ENCODE measurements around the gene BRF1. TPM values are rescaled to one million over a fixed set of nuclear protein-coding genes. Genes with fewer than 3 reads are reported as not detected.

The BRF1 gene
- total RNA-seq, 1 donor from 2014 or later: 19.0 TPM

DNA sequence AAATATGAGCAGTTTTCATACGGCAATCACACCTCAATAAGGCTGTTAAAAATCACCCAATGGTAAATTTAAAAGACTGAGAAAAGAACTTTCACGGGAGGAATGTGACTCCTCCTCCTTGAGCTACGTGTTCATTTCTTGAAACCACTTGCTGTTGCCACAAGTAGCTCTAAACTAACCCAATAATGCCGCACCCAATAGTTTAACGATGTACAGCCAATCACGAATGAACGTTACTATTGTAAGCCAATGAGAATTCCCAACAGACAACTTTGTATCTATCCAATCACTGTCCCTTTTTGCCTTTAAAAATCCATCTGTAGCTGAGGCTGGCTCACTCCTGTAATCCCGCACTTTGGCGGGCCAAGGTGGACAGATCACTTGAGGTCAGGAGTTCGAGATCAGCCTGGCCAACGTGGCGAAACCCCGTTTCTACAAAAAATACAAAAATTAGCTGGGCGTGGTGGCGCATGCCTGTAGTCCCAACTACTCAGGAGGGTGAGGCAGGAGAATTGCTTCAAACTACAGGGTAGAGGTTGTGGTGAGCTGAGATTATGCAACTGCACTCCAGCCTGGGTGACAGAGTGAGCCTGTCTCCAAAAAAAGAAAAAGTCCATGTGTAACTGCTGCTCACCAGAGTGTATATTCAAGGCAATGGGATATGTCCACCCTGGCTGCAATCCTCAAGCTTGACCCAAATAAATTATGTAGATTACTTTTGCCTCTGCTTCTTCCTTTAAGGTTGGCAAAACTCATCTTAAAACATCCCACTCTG is 76.8 kb downstream of the BRF1 start:
- DNase-seq (ENCODE audit: missing footprints): no peak
- ATAC-seq: no peak
- intact Hi-C loops (cut with DNase I): no loop called here

DNA sequence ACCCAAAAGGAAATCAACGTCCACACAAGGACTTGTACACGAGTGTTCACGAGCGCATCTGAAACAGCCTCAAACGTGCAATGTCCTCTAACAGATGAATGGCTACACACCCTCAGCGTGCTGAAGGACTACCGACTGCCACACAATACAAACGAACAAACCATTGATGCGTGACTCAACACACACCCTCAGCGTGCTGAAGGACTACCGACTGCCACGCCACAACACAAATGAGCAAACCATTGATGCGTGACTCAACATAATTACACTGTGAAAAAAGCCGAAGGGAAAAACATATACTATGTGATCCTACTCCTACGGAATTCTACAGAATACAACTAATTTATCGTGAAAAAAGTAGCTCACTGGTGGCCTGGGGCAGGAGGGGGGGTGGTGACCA is 77.5 kb downstream of the BRF1 start:
- DNase-seq (ENCODE audit: missing footprints) (no peak), ATAC-seq (no peak)
- intact Hi-C loops (cut with DNase I): no loop called here

DNA sequence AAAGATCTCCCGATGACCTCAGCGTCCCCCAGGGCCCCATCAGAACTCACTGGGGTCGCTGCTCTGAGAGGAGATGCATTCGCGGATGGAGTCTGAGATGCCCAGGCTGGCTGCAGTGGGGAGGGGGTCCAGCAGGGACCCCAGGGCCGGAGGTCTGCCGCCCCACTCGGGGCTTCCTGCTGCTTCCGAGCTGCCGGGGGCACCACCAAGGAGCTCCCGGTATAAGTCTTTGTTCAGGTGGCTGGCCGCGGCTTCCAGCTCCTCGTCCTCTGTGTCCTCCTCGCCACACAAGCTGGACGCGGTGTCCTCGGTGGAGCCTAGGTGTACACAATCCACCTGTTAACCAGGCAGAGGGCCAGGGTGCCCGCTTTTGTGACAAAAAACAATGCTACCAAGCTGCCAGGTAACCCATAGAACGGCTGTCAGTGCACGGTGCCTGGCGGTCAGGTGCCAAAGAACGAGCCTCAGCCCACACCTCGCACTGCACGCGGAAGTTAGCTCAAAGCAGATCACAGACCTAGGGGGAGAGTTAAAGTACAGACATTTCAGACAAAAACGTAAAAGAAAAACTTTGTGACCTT is 79.1 kb downstream of the BRF1 start:
- DNase-seq (ENCODE audit: missing footprints) (no peak), ATAC-seq (no peak)
- intact Hi-C loops (cut with DNase I): no loop called here

DNA sequence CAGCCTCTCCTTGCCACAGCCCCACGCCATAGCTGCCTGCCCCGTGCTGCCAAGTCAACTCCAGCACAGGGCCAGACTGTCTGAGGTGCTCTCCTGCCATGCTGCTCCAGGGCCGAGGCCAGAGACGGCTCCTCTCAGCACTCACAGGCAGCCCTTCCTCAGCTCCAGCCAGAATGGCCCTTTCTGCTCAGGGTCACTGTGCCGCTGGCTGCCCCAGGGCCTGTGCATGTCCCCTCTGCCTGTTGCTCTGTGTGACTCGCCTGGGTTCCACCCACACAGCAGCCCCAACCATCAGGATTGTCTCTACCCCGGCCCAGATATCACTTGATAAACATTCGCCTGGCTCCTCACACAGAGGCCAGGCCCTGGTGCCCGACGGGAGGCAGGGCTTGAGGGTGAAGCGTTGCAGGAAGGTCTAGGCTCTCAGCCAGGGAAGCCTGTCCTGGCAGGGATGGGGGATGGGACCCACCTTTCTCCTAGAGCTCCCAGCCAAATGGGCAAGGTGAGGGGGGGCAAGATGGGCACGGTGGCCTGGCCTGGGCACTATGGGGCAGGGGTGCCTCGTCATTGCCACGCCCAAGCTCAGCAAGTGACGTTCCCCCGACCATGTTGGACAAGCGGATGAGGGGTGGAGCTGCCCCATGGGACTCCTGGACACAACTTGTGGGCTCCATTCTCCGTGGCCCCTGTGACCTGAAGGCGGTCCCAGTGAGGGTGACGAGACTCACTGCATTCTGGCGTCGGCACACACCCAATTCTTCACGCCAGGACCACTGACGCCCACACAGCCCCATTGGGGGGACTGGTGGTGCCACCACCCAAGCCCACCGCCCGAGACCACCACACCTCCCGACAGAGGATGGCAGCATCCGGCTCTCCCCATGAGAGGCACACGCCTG is 79.9 kb downstream of the BRF1 start:
- ATAC-seq (peak; percentile 73), DNase-seq (ENCODE audit: missing footprints) (no peak)
- intact Hi-C loops (cut with DNase I): no loop called here

DNA sequence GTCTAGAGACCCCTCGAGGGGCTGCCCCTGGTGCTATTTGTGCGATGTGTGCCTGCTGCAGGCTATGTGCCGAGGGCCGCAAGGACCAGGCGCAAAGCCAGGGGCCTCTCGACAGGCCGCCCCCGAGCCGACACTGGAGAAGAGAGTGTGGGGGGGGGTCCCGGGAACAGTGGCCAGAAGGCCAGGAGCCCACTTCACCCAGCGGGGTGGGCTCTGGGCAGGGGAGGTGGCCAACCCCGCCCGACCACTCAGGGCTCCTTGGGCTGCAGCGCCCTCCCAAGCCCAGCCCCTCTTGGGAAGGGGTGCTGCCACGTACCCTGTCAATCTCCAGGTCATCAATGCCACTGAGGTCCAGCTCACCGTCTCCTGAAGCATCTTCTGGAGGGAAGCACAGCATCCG is 81.0 kb downstream of the BRF1 start:
- ATAC-seq: no peak
- intact Hi-C loops (cut with DNase I): no loop called here
- no peak for DNase-seq (ENCODE audit: missing footprints)

DNA sequence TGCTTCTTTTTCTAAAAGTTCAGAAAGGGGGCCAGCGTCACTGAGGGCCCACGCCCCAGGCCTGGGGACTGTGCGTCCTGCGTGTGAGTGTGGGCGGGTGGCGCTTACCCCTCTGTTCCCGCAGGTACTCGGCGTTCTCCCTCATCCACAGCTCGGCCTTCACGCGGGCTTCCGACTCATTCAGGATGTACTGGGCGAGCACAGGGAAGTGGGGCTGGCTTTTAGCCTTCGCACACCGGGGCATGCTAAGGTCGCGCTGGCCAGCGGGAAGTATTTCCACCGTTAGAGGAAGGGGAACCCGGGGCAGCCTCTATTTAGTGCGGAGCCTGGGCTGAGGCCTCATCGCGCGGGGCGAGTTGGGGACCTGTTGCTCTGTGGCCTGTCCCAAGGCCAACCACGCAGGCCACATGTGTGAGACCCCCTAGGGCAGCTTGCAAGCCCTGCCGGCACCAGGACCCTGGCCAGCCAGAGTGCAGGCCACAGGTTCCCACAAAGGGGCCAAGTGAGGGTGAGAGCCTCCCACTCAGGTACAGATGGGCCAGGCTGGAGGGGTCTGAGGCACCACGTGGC is 81.7 kb downstream of the BRF1 start:
- DNase-seq (ENCODE audit: missing footprints) (no peak), ATAC-seq (no peak)
- intact Hi-C loops (cut with DNase I): no loop called here

DNA sequence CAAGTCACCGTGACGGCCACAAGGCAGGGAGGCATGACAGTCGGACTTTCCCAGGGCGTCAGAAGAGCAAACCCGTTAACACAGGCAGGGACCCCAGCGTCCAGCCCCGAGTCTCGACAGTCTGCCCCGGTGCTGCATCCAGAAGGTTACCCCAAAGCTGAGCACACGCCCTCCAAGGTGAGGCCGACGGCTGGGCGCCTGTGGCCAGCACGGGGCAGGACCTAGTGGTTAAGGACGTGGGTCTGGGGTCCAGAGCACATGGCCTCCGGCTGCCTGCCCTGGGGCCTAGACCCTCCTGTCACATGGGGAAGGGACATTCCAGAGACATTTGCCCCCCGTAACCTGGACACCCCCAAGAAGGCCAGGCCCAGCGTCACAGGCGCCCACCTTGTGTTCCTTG is 82.2 kb downstream of the BRF1 start:
- intact Hi-C loops (cut with DNase I): no loop called here
- ATAC-seq: no peak
- no peak for DNase-seq (ENCODE audit: missing footprints)

DNA sequence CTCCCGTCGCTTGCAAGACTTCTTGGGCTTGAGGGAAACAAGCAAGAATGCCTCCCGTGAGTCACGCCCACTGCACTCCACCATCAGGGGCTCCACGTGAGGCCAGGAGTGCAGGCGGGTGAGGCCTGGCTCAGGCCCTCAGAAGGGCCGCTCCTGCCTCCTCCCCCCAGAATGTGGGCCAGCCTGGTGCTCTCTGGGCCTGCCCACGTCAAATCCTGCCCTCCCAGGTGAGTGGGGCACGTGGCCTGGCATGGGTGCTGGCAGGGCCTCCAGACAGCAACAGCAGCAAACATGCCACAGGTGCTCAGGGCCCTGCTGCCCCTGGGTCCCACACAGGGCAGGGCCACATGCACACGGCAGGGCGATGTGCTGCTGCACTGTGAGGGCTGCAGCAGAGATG is 83.0 kb downstream of the BRF1 start:
- intact Hi-C loops (cut with DNase I): no loop called here
- ATAC-seq: no peak
- DNase-seq (ENCODE audit: missing footprints): no peak

DNA sequence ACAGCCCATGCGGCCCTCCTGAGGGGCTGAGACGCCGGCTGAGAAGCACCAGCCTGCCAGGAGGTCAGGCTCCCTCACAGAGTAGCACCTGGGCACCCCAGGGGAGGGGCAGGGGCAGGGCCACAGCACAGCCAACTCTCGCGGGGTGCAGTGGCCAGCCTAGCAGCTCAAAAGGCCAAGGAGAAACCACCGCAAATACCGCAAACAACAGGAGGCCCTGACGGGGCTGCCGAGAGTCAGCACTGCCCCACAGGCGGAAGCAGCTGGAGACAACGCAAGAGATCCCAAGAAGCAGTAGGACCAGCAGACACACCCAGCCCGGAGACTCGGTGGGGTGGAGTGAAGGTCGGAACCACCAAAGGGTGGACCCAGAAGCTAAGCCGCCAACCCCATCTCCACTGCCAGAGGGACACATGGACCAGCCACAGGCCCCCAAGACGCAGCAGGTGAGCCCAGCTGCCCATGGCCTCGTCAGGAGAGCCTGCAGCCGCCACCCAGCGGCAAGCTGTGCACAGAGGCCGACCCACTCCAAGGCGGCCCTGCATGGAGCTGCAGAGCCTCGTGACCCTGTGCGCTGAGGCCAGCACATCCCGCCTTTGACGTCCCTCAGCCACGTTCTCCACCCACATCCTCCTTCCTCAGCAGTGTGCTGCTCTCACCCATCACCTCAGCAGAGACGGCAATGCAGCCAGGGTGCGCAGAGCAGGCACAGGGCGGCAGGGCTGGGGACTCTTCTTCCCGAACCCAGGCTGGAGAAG is 84.1 kb downstream of the BRF1 start:
- DNase-seq (ENCODE audit: missing footprints) (no peak), ATAC-seq (no peak)
- intact Hi-C loops (cut with DNase I): no loop called here

DNA sequence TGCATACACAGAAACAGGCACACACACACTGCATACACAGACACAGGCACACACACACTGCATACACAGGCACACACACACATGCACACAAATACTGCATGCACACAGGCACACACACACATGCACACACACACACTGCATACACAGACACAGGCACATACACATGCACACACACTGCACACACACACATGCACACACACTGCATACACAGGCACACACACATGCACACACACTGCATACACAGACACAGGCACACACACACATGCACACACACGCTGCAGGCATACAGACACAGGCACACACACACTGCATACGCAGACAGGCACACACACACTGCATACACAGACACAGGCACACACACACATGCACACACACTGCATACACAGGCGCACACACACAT is 85.2 kb downstream of the BRF1 start:
- DNase-seq (ENCODE audit: missing footprints) (no peak), ATAC-seq (no peak)
- intact Hi-C loops (cut with DNase I): no loop called here

DNA sequence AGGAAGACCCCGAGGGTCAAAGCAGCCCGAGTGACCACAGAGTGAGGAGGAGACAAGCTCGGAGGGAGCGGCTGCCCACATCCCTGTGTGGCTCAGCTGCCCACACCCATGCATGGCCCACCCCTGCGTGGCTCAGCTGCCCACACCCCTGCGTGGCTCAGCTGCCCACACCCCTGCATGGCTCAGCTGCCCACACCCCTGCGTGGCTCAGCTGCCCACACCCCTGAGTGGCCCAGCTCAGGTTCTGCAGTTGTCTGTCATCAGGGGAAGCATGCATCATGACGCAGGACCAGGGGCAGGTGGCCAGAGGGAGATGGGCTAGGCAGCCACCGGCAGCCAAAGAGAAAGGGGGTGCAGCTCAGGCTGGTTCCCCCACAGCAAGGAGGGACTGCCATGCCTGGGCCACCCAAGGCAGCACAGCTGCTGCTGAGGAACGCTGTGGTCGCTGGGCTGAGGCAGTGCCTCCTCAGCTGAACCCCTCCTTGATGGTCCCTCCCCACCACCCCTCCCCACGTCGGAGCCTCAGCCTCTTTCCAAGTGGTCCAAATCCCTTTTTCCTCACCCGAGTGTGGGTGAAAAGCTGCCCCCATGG is 86.4 kb downstream of the BRF1 start:
- intact Hi-C loops (cut with DNase I): no loop called here
- no peak for DNase-seq (ENCODE audit: missing footprints)
- ATAC-seq: no peak

DNA sequence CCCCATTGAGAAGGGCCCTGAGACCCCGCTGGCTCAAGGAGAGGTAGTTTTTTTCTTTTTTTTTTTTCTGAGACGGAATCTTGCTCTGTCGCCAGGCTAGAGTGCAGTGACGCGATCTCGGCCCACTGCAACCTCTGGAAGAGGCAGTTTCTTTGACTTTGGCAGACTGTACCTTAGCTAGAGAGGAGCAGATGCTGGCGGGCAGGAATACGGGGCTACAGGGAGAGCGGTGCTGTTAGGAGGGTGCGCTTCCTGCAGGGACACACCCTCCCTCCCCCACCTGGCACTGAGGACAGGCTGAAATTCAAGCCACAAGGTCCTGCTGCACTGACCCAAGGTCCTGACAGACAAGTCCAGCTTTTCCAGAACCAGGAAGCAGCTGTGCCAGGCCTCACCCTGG is 87.4 kb downstream of the BRF1 start:
- no peak for ATAC-seq
- DNase-seq (ENCODE audit: missing footprints): no peak
- intact Hi-C loops (cut with DNase I): no loop called here

DNA sequence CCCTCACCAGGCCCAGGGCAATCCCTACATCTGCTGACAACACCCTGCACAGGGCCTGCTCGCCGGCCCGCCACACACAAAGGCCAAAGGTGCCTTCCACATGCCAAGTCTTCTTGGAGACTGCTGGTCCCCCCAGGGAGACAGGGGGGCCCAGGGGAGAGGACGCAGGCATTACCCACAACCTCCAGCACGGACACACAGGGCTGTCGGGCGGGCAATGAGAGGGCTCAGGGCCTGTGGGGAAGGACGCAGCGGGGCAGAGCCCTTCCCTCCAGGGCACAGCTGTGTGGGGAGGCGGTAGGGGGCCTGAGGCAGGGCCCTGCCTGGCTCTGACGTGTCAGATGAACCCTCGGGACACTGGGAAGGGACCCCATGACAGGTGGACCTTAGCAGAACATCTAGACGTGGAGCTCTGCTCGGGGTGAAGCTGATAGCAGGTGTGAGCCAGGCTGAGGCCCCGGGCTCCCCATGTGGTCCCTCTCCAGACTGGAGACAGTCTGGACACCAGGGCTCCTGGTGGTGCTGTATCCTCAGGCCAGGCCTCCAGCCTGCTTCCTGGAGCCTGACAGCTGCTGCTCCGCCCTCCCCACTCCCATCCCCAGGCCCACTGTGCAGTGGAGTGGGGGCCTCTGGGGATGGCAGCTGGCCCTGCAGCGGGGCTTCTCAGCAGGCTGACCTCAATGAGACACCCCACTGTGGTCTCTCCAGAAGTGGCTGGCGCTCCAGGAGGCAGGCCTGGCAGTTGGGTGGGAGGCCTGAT is 88.1 kb downstream of the BRF1 start:
- intact Hi-C loops (cut with DNase I): no loop called here
- ATAC-seq (no peak), DNase-seq (ENCODE audit: missing footprints) (no peak)

DNA sequence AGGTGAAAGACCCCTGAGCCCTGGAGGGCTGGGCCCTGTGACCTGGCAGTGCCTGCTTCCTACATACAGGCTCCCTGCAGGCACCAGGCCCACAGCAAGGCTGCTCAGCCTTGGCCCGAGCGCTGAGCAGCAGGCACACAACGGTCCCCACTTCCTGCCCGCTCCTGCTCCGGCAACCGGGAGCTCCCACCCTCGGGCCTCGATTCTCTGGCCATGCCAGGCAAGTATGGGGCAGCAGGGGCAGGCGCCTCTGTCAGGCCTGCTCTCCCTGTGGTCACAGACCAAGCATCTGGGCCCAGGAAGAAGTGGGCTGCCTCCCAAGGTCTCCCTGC is 89.1 kb downstream of the BRF1 start:
- intact Hi-C loops (cut with DNase I): no loop called here
- DNase-seq (ENCODE audit: missing footprints) (no peak), ATAC-seq (no peak)

DNA sequence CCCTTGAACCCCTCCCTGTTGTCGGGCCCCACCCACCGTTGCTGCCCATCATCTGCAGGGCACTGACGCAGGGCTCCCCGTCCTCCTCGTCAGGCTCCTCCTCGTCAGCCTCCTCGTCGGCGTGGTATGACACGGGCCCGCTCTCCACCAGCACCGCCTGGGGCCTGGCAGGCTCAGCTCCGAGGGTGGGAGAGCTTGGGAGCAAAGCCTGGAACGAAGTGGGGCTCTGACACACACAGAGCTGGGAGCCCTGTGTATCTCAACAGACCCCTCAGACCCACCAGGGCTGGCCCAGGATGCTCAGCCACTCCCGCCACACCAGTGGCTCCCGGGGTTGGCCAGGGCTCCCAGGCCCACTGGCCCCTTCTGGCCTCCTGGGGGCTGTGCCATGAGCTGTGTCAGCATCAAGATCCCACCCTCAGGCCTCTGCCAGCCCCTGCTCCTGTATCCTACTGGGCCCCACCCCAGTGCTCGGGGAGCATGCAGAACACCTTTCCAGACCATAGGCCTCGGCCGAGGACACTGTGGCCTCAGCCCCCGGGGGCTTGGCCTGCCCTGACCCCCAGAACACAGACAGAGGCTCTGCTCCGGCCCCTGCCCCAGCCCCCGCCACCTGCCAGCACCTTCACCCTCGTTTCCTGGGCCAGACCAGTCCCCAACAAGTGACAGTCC is 89.6 kb downstream of the BRF1 start:
- intact Hi-C loops (cut with DNase I): no loop called here
- DNase-seq (ENCODE audit: missing footprints): no peak
- no peak for ATAC-seq

DNA sequence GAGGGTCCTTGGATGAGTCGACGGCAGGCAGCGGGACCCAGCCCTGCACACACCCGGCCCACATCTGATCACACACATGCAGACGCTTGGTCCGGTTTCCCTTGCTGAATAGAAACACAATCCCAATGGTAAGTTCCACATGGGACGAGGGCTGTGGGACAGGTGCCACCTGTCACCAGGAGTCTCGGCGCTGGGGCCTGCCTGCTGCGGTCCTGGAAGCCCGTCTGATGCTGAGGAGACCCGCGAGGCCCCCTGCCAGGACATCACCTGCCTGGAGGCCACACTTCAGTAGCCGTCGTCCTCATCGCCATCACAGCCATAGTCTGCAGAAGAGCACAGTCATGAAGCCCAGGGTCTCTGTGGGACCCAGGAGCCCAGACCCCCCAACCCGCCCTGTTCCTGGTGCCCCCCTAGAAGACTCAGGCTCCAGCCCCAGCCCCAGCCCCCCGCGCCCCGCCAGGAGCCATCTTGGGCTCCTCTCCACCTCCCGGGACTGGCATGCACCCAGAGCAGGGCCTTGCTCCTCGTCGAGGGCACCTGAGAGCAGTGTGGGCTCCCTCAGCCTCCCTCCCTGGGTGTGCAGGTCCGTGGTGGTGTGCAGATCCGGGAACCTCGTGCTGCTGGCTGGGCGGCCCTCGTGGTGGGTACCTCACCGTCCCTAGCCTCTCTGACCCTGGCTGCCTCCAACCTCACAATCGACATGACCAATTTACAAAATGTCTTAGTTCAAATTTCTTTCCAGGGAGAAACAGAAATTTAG is 90.4 kb downstream of the BRF1 start:
- intact Hi-C loops (cut with DNase I): no loop called here
- DNase-seq (ENCODE audit: missing footprints): no peak
- ATAC-seq: no peak

DNA sequence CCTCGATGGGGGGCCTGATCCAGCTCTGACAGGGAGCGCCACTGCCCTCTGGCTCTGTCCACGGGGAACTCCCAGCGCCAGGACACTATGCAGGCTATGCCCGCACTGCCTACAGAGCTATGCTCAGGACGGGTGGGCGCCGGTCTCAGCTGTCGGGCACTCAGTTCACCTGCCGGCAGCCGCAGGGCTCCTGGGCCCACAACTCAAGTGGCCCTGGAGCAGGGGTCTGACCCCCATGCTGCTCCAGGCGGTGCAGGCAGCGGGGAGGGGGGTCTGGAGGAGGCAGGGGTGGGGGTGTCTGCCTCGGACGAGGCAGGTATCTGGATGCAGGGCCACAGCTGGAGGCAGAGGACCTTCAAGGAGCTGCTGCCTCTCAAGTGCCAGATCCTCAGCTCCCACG is 91.2 kb downstream of the BRF1 start:
- DNase-seq (ENCODE audit: missing footprints) (no peak), ATAC-seq (no peak)
- intact Hi-C loops (cut with DNase I): loop anchor here (10.0 kb wide), 1 partner anchor 45 kb away; no protein-coding TSS in a partner anchor
